Hepatocyte (in vitro differentiated cells): ENCODE measurements around the gene TTC27. TPM values are rescaled to one million over a fixed set of nuclear protein-coding genes. Genes with fewer than 3 reads are reported as not detected.

ENCODE experiments used
- DNase-seq: peaks from one replicate; pipeline ENCODE4 v3.0.0-alpha.2; 2016; ENCODE audit warnings: low spot score
- H2AFZ ChIP-seq: fragments of 200-600 bp; sonication (generic); 2 replicates; pipeline ENCODE4 v1.6.0; 2016; ENCODE audit warnings: antibody characterized with exemption, mild to moderate bottlenecking
- H3K27ac ChIP-seq: fragments of 200-600 bp; sonication (generic); 2 replicates; pipeline ENCODE4 v1.5.1; 2016; ENCODE audit warnings: mild to moderate bottlenecking
- H3K27me3 ChIP-seq: fragments of 200-600 bp; sonication (generic); 2 replicates; pipeline ENCODE4 v1.6.1; 2016
- H3K36me3 ChIP-seq: fragments of 200-600 bp; sonication (generic); replicated peaks from 2 replicates; pipeline ENCODE4 v1.5.1; 2016; ENCODE audit warnings: low read depth; ENCODE audit not compliant: insufficient read depth
- H3K4me1 ChIP-seq: fragments of 200-600 bp; sonication (generic); 2 replicates; pipeline ENCODE4 v1.5.1; 2016; ENCODE audit warnings: mild to moderate bottlenecking, moderate library complexity; ENCODE audit not compliant: insufficient read depth
- H3K4me2 ChIP-seq: fragments of 200-600 bp; sonication (generic); 2 replicates; pipeline ENCODE4 v1.6.0; 2016
- H3K4me3 ChIP-seq: fragments of 200-600 bp; sonication (generic); 2 replicates; pipeline ENCODE4 v1.5.1; 2016; ENCODE audit warnings: mild to moderate bottlenecking
- H3K79me2 ChIP-seq: fragments of 200-600 bp; sonication (generic); 2 replicates; pipeline ENCODE4 v1.6.0; 2017; ENCODE audit warnings: mild to moderate bottlenecking
- H3K9me2 ChIP-seq: fragments of 200-600 bp; sonication (generic); replicated peaks from 2 replicates; pipeline ENCODE4 v1.6.0; 2017; ENCODE audit warnings: mild to moderate bottlenecking; ENCODE audit not compliant: insufficient read depth
- H3K9me3 ChIP-seq: fragments of 200-600 bp; sonication (generic); 2 replicates; pipeline ENCODE4 v1.5.1; 2016; ENCODE audit warnings: low read depth, mild to moderate bottlenecking
- H4K20me1 ChIP-seq: fragments of 200-600 bp; sonication (generic); 2 replicates; pipeline ENCODE4 v1.6.0; 2016; ENCODE audit warnings: mild to moderate bottlenecking; ENCODE audit not compliant: insufficient read depth, poor library complexity, severe bottlenecking
- CTCF ChIP-seq: fragments of 200-600 bp; sonication (generic); IDR thresholded peaks from 2 replicates; pipeline ENCODE4 v1.5.1; 2016; ENCODE audit warnings: antibody characterized with exemption, mild to moderate bottlenecking; ENCODE audit not compliant: poor library complexity
- EZH2 ChIP-seq: fragments of 200-600 bp; sonication (generic); IDR thresholded peaks from 2 replicates; pipeline ENCODE4 v1.6.1; 2016; ENCODE audit warnings: antibody characterized with exemption, mild to moderate bottlenecking, borderline replicate concordance
- EZH2phosphoT487 ChIP-seq: fragments of 200-600 bp; sonication (generic); IDR thresholded peaks from one replicate; pipeline ENCODE4 v1.6.1; 2018; ENCODE audit warnings: antibody characterized with exemption, mild to moderate bottlenecking, low read depth, moderate library complexity; ENCODE audit not compliant: unreplicated experiment, severe bottlenecking
- WGBS: methylation state at CpG from one replicate; pipeline ENCODE4 v1.1.6; 2016; ENCODE audit warnings: low lambda C conversion rate; ENCODE audit errors: missing lambda C conversion rate; 5-methylcytosine and 5-hydroxymethylcytosine counted together
- polyA plus RNA-seq: library from polyadenylated mRNA; unstranded; fragments of >200 nt; fragmentation: Nextera tagmentation; extraction: Ambion mirVana; gene quantifications from 2 replicates; pipeline ENCODE4 v1.2.1, GENCODE V29; 2016
- total RNA-seq: library from RNA; depleted of rRNA; stranded (reverse); fragments of >200 nt; gene quantifications from 2 replicates; pipeline ENCODE4 v1.2.3, GENCODE V29; 2014

TTC27 gene
- total and polyA plus RNA-seq, 2 experiments from 2014 or later: 10.7 to 12.7 TPM

- Histone ChIP-seq H3K4me2 (no peak overlapping the region), H3K4me1 (peaks cover 25% of the 10 kb centered on the region), H3K9me3 (no peaks in the 10 kb centered on the region), H3K36me3 (no peaks in the 10 kb centered on the region), H3K79me2 (no peaks in the 10 kb centered on the region), H3K27ac (no peak overlapping the region), H3K9me2 (no peaks in the 10 kb centered on the region), H3K4me3 (no peak overlapping the region), H4K20me1 (no peaks in the 10 kb centered on the region), H2AFZ (no peak overlapping the region), H3K27me3 (no peaks in the 10 kb centered on the region)
- over 99% methylated on average over 5 of the region's 5 CpGs for WGBS
- TF ChIP-seq EZH2 (no peak), EZH2phosphoT487 (no peak), CTCF (no peak)
- DNase-seq: no peak
Measured at GRCh38 chr2:32807662-32808061, 179.8 kb downstream of the TTC27 start.

GRCh38 chr2:32810909-32811495, 183.2 kb downstream of the TTC27 start:
- no peaks in the 10 kb centered on the region for H4K20me1 ChIP-seq
- peak overlapping the region; percentile 71 for H3K27ac ChIP-seq
- H3K9me2 ChIP-seq: no peaks in the 10 kb centered on the region
- H3K4me3 ChIP-seq: no peak overlapping the region
- no peaks in the 10 kb centered on the region for H3K9me3 ChIP-seq
- TF ChIP-seq EZH2phosphoT487: no peak
- no peak for TF ChIP-seq EZH2
- TF ChIP-seq CTCF: no peak
- no peaks in the 10 kb centered on the region for H3K27me3 ChIP-seq
- H3K36me3 ChIP-seq: no peaks in the 10 kb centered on the region
- no peak for DNase-seq
- H2AFZ ChIP-seq: no peak overlapping the region
- H3K4me2 ChIP-seq: peak overlapping the region; percentile 9
- H3K4me1 ChIP-seq: peaks cover 21% of the 10 kb centered on the region
- WGBS: 55% methylated on average over 4 of the region's 4 CpGs
- no peaks in the 10 kb centered on the region for H3K79me2 ChIP-seq

- Histone ChIP-seq H3K4me2 (peak overlapping the region; percentile 9), H3K36me3 (no peaks in the 10 kb centered on the region), H3K9me2 (no peaks in the 10 kb centered on the region), H3K79me2 (no peaks in the 10 kb centered on the region), H4K20me1 (no peaks in the 10 kb centered on the region), H3K27me3 (no peaks in the 10 kb centered on the region), H3K27ac (peak overlapping the region; percentile 71), H3K9me3 (no peaks in the 10 kb centered on the region), H3K4me3 (no peak overlapping the region), H3K4me1 (peaks cover 21% of the 10 kb centered on the region), H2AFZ (no peak overlapping the region)
- DNase-seq: no peak
- no peak for TF ChIP-seq EZH2
- TF ChIP-seq EZH2phosphoT487: no peak
- no peak for TF ChIP-seq CTCF
- WGBS: 76% methylated on average over 5 of the region's 5 CpGs
Measured at GRCh38 chr2:32811696-32812095, 183.8 kb downstream of the TTC27 start.
